H1 (cell line): Measurements from ENCODE around the gene TAPT1. TPM values are rescaled to one million over a fixed set of nuclear protein-coding genes. Genes with fewer than 3 reads are reported as not detected.

Experiments used
- CTCF ChIA-PET: fragments of 300-600 bp; sonication (Branson Sonifier 250); formaldehyde crosslinking; loops from one replicate; lab custom pipeline; 2021; ENCODE audit not compliant: partially characterized antibody; lab: Charles Lee
- POLR2A ChIA-PET: fragments of 300-600 bp; sonication (Branson Sonifier 250); formaldehyde crosslinking; loops from one replicate; lab custom pipeline; 2021; ENCODE audit warnings: inconsistent platforms; ENCODE audit not compliant: partially characterized antibody; lab: Charles Lee
- DNase-seq, 2 experiments: peaks; one replicate each; pipeline versions ENCODE4 v3.0.0 to v3.0.0-alpha.2; 2010 to 2022; ENCODE audit warnings: low spot score in 2 of 2, low read depth in 1 of 2, mixed read lengths in 1 of 2
- FAIRE-seq: peaks from 2 replicates; lab custom pipeline; 2011; peaks lifted over from hg19 to GRCh38; lab: Jason Lieb, UNC
- H2AFZ ChIP-seq: 2 replicates; pipeline ENCODE4 v1.8.1; 2012; ENCODE audit warnings: low read length, inconsistent platforms
- H2AK5ac ChIP-seq: 2 replicates; pipeline ENCODE4 v1.6.1; 2013; ENCODE audit warnings: low read depth, low read length
- H2BK120ac ChIP-seq: replicated peaks from 2 replicates; pipeline ENCODE3; 2013; ENCODE audit warnings: low read depth, low read length, inconsistent platforms
- H2BK12ac ChIP-seq: 2 replicates; pipeline ENCODE4 v1.6.1; 2013; ENCODE audit warnings: low read depth, low read length
- H2BK15ac ChIP-seq: 2 replicates; pipeline ENCODE4 v1.6.1; 2013; ENCODE audit warnings: low read length
- H2BK20ac ChIP-seq: 2 replicates; pipeline ENCODE4 v1.6.1; 2013; ENCODE audit warnings: low read length
- H2BK5ac ChIP-seq: 2 replicates; pipeline ENCODE4 v1.6.1; 2013; ENCODE audit warnings: low read depth, low read length
- H3K14ac ChIP-seq: 2 replicates; pipeline ENCODE4 v1.6.1; 2013; ENCODE audit warnings: inconsistent platforms; ENCODE audit not compliant: insufficient read length
- H3K18ac ChIP-seq: 2 replicates; pipeline ENCODE4 v1.6.1; 2013; ENCODE audit warnings: low read length; ENCODE audit errors: extremely low read depth
- H3K23ac ChIP-seq: 2 replicates; pipeline ENCODE4 v1.6.1; 2013; ENCODE audit warnings: inconsistent platforms; ENCODE audit not compliant: insufficient read length
- H3K23me2 ChIP-seq: 2 replicates; pipeline ENCODE4 v1.6.1; 2013; ENCODE audit warnings: low read depth, low read length
- H3K27ac ChIP-seq: 2 replicates; pipeline ENCODE4 v1.6.1; 2011; ENCODE audit warnings: low read depth, low read length, inconsistent platforms
- H3K27me3 ChIP-seq, 4 experiments: replicated peaks in 1 of 4; 1 replicate in 1 of 4; 2 replicates in 3 of 4; pipeline versions ENCODE4 v1.6.1 to v1.8.1; 2011 to 2013; ENCODE audit warnings: low read length in 3 of 4, mild to moderate bottlenecking in 3 of 4, inconsistent platforms in 2 of 4, mixed read lengths in 2 of 4, moderate library complexity in 1 of 4; ENCODE audit not compliant: control insufficient read depth in 3 of 4, insufficient read depth in 3 of 4; ENCODE audit errors: extremely low read depth in 1 of 4
- H3K36me3 ChIP-seq, 4 experiments: 2 replicates each; pipeline versions ENCODE4 v1.6.1 to v1.8.1; 2011 to 2013; ENCODE audit warnings: mild to moderate bottlenecking in 4 of 4, low read length in 3 of 4, moderate library complexity in 2 of 4, control low read depth in 1 of 4, inconsistent platforms in 1 of 4; ENCODE audit not compliant: insufficient read depth in 4 of 4, control insufficient read depth in 2 of 4
- H3K4ac ChIP-seq: replicated peaks from 2 replicates; pipeline ENCODE3; 2013; ENCODE audit warnings: low read length, low read depth, mixed read lengths, inconsistent platforms; ENCODE audit not compliant: insufficient read length
- H3K4me1 ChIP-seq, 4 experiments: replicated peaks in 1 of 4; 1 replicate in 1 of 4; 2 replicates in 3 of 4; pipeline versions ENCODE4 v1.6.1 to v1.8.1; 2011 to 2013; ENCODE audit warnings: low read length in 3 of 4, inconsistent platforms in 2 of 4, mixed read lengths in 1 of 4; ENCODE audit not compliant: insufficient read depth in 4 of 4, control insufficient read depth in 3 of 4
- H3K4me2 ChIP-seq, 2 experiments: 2 replicates each; pipeline versions ENCODE4 v1.6.1 to v1.8.1; 2011 to 2013; ENCODE audit warnings: low read depth in 2 of 2, low read length in 2 of 2, control low read depth in 1 of 2, inconsistent platforms in 1 of 2, mild to moderate bottlenecking in 1 of 2; ENCODE audit not compliant: insufficient read depth in 1 of 2
- H3K4me3 ChIP-seq, 4 experiments: fragments of 200-600, 300-600 bp in 1 of 4; sonication (generic), shearing (Covaris generic), sonication (Bioruptor Twin) in 1 of 4; 2 replicates each; pipeline versions ENCODE4 v1.5.1 to v1.8.1; 2011 to 2016; ENCODE audit warnings: low read length in 4 of 4, low read depth in 3 of 4, control low read depth in 2 of 4, inconsistent platforms in 2 of 4, mild to moderate bottlenecking in 2 of 4, mixed read lengths in 1 of 4, moderate library complexity in 1 of 4; ENCODE audit not compliant: insufficient read depth in 2 of 4; ENCODE audit errors: extremely low read depth in 1 of 4
- H3K56ac ChIP-seq: replicated peaks from 2 replicates; pipeline ENCODE3; 2013; ENCODE audit warnings: low read depth, mild to moderate bottlenecking, mixed read lengths, low read length, inconsistent platforms; ENCODE audit not compliant: insufficient read length
- H3K79me1 ChIP-seq: 2 replicates; pipeline ENCODE4 v1.6.1; 2013; ENCODE audit warnings: low read depth, low read length, control low read depth
- H3K79me2 ChIP-seq, 2 experiments: 2 replicates each; pipeline versions ENCODE4 v1.6.1 to v1.8.1; 2012 to 2013; ENCODE audit warnings: low read length in 2 of 2, mild to moderate bottlenecking in 2 of 2, inconsistent platforms in 1 of 2; ENCODE audit not compliant: insufficient read depth in 2 of 2, control insufficient read depth in 1 of 2
- H3K9ac ChIP-seq, 4 experiments: replicated peaks in 1 of 4; 1 replicate in 1 of 4; 2 replicates in 3 of 4; pipeline versions ENCODE4 v1.6.1 to v1.8.1; 2011 to 2013; ENCODE audit warnings: low read depth in 3 of 4, low read length in 3 of 4, control low read depth in 2 of 4, mild to moderate bottlenecking in 2 of 4, moderate library complexity in 2 of 4, inconsistent platforms in 1 of 4; ENCODE audit errors: extremely low read depth in 1 of 4
- H3K9me3 ChIP-seq, 2 experiments: 2 replicates each; pipeline versions ENCODE4 v1.6.1 to v1.8.1; 2012 to 2013; ENCODE audit warnings: mild to moderate bottlenecking in 2 of 2, moderate library complexity in 2 of 2, control low read depth in 1 of 2, inconsistent platforms in 1 of 2, low read depth in 1 of 2, low read length in 1 of 2, mixed read lengths in 1 of 2; ENCODE audit not compliant: insufficient read depth in 2 of 2
- H4K20me1 ChIP-seq, 2 experiments: replicated peaks in 1 of 2; 2 replicates each; pipeline versions ENCODE3 to v1.8.1; 2011 to 2013; ENCODE audit warnings: inconsistent platforms in 2 of 2, low read length in 2 of 2, mild to moderate bottlenecking in 1 of 2; ENCODE audit not compliant: insufficient read depth in 2 of 2, control insufficient read depth in 1 of 2
- H4K5ac ChIP-seq: 2 replicates; pipeline ENCODE4 v1.6.1; 2013; ENCODE audit warnings: low read length, low read depth, mixed read lengths, inconsistent platforms; ENCODE audit not compliant: insufficient read length
- H4K8ac ChIP-seq: 2 replicates; pipeline ENCODE4 v1.8.0; 2013; ENCODE audit warnings: mild to moderate bottlenecking, moderate library complexity, low read length, inconsistent platforms; ENCODE audit not compliant: insufficient read depth; ENCODE audit errors: extremely low read depth
- H4K91ac ChIP-seq: replicated peaks from 2 replicates; pipeline ENCODE3; 2013; ENCODE audit warnings: low read length, mixed read lengths, inconsistent platforms; ENCODE audit not compliant: insufficient read length
- ASH2L ChIP-seq: fragments of 200-600, 300-600 bp; sonication (generic); IDR thresholded peaks from one replicate; pipeline ENCODE4 v1.7.1; 2017; ENCODE audit warnings: low read length
- BACH1 ChIP-seq: IDR thresholded peaks from 2 replicates; pipeline ENCODE4 v1.6.1; 2012; ENCODE audit warnings: low read length, improper control_type of control experiment
- CBX8 ChIP-seq: fragments of 300-800, 300-1000 bp; sonication (generic); IDR thresholded peaks from 2 replicates; pipeline ENCODE4 v1.7.1; 2016; ENCODE audit warnings: low read depth, low read length, borderline replicate concordance
- CHD2 ChIP-seq: IDR thresholded peaks from 2 replicates; pipeline ENCODE4 v1.6.1; 2012; ENCODE audit warnings: low read length, improper control_type of control experiment
- CREB1 ChIP-seq: IDR thresholded peaks from 2 replicates; pipeline ENCODE4 v1.6.1; 2012; ENCODE audit warnings: inconsistent platforms
- CTBP2 ChIP-seq: IDR thresholded peaks from 2 replicates; pipeline ENCODE4 v1.7.0; 2011; ENCODE audit warnings: borderline replicate concordance, mild to moderate bottlenecking, moderate library complexity, mixed read lengths, low read length; ENCODE audit not compliant: insufficient read depth, insufficient read length
- CTCF ChIP-seq, 3 experiments: IDR thresholded peaks; 1 replicate in 2 of 3; 2 replicates in 1 of 3; pipeline versions ENCODE4 v1.5.1 to v1.6.1; 2011; ENCODE audit warnings: low read length in 3 of 3, mild to moderate bottlenecking in 3 of 3, inconsistent platforms in 2 of 3, low read depth in 1 of 3, moderate library complexity in 1 of 3; ENCODE audit not compliant: insufficient read depth in 1 of 3; ENCODE audit errors: control extremely low read depth in 1 of 3
- KDM5A ChIP-seq: fragments of 200-600 bp; IDR thresholded peaks from 2 replicates; pipeline ENCODE4 v1.7.1; 2012; ENCODE audit warnings: mild to moderate bottlenecking, low read length, inconsistent platforms, mixed read lengths
- SP1 ChIP-seq: IDR thresholded peaks from 2 replicates; pipeline ENCODE4 v1.6.1; 2011; ENCODE audit warnings: low read depth, low read length
- SP2 ChIP-seq: IDR thresholded peaks from 2 replicates; pipeline ENCODE4 v1.6.1; 2012; ENCODE audit warnings: mild to moderate bottlenecking, low read length, inconsistent platforms
- YY1 ChIP-seq: IDR thresholded peaks from 2 replicates; pipeline ENCODE4 v1.6.1; 2011; ENCODE audit warnings: low read depth, mild to moderate bottlenecking, low read length
- WGBS, 2 experiments: shearing (Covaris generic) in 1 of 2; methylation state at CpG; one replicate each; pipeline versions ENCODE4 v1.1.6 to v1.1.7; 2013 to 2015; ENCODE audit warnings: low lambda C conversion rate in 2 of 2, mixed read lengths in 2 of 2, inconsistent platforms in 1 of 2, low coverage in 1 of 2, missing lambda C conversion rate in 1 of 2; ENCODE audit not compliant: insufficient replicate concordance in 2 of 2, insufficient coverage in 1 of 2, insufficient read length in 1 of 2; ENCODE audit errors: extremely low coverage in 1 of 2, missing lambda C conversion rate in 1 of 2; 5-methylcytosine and 5-hydroxymethylcytosine counted together
- polyA plus RNA-seq, 7 experiments: library from polyadenylated mRNA; depleted of rRNA in 3 of 7; stranded (reverse) in 5 of 7; unstranded in 2 of 7; fragments of >200 nt in 5 of 7; fragments of 200-250 nt in 2 of 7; gene quantifications; 1 replicate in 5 of 7; 2 replicates in 1 of 7; 4 replicates in 1 of 7; pipeline versions ENCODE4 v1.2.1 to v1.2.3, GENCODE V29; 2011 to 2013; ENCODE audit warnings: missing spikeins in 2 of 7, mixed read lengths in 2 of 7
- total RNA-seq: library from RNA; stranded (reverse); fragmentation: NEBNext Ultra II Directional; extraction: Animal tissue kit (Norgen Biotek cat#: 25700); gene quantifications from 2 replicates; pipeline ENCODE4 v1.2.1, GENCODE V29; 2021

TAPT1 gene
- total and polyA plus RNA-seq, 2 of the 8 experiments (the other 6 are each of a cell fraction or from before 2014, with no cell fraction given) = 4.2 to 15.3 TPM

GRCh38 chr4:16253127-16253960, 27.1 kb upstream of the TAPT1 start:
- CTCF ChIA-PET = no interaction called here
- H3K36me3 ChIP-seq = peaks cover 0 to 3% (median 0%) of the 10 kb centered on the region in 4 experiments; a peak in 1 of 8 replicates
- no peak overlapping the region for H2BK20ac ChIP-seq
- H4K20me1 ChIP-seq = no peaks in the 10 kb centered on the region
- H2AFZ ChIP-seq = no peak overlapping the region
- H3K79me2 ChIP-seq = no peaks in the 10 kb centered on the region
- no peak overlapping the region for H3K4me2 ChIP-seq
- H3K27me3 ChIP-seq = no peaks in the 10 kb centered on the region
- no peaks in the 10 kb centered on the region for H3K9me3 ChIP-seq
- H2AK5ac ChIP-seq = no peak overlapping the region
- DNase-seq = no peak
- H3K14ac ChIP-seq = no peak overlapping the region
- no peak overlapping the region for H3K23ac ChIP-seq
- H3K23me2 ChIP-seq = no peaks in the 10 kb centered on the region
- TF ChIP-seq CHD2 (no peak), CTBP2 (no peak), CREB1 (no peak), SP1 (no peak), YY1 (no peak), ASH2L (no peak), BACH1 (no peak), CTCF (IDR thresholded peaks at IDR 0.05; ENCODE audit: control extremely low read depth in 1 of 3, insufficient read depth in 1 of 3, low read depth in 1 of 3, low read length in 3 of 3) (no peak), CBX8 (no peak), SP2 (no peak), KDM5A (no peak)
- TF ChIP-seq, all 59 proteins: peak for 0
- Histone ChIP-seq H3K18ac (no peak overlapping the region), H2BK120ac (no peak overlapping the region), H2BK15ac (no peak overlapping the region), H3K4me3 (no peak overlapping the region), H3K9ac (no peak overlapping the region), H3K4me1 (no peaks in the 10 kb centered on the region), H3K56ac (no peak overlapping the region), H3K79me1 (no peaks in the 10 kb centered on the region), H4K8ac (no peak overlapping the region), H3K4ac (no peak overlapping the region), H4K91ac (no peak overlapping the region), H4K5ac (no peak overlapping the region), H2BK12ac (no peak overlapping the region), H3K27ac (no peak overlapping the region), H2BK5ac (no peak overlapping the region)
- WGBS, 2 experiments = 87% methylated on average over 2 of the region's 2 CpGs; no CpG with 5 or more reads in 1 of the 2 experiments
- no peak for FAIRE-seq
- POLR2A ChIA-PET = no interaction called here
